GM23338 (cell line): Measurements from ENCODE around the gene CLEC4E.
A peak's percentile ranks its signal among the peaks of the same experiment; 100 is the strongest.
"Not testable (repeated sequence)": the region's sequence is repeated elsewhere in the genome, so short reads cannot be mapped to it uniquely, and the experiment has no call there.

Experiments
- CTCF ChIP-seq, 2 experiments: fragments of 200-600 bp in 1 of 2; sonication (generic) in 1 of 2; conservative IDR thresholded peaks; 2 replicates each; pipeline versions ENCODE4 v1.5.1 to v1.6.1; 2016 to 2017; ENCODE audit warnings: antibody characterized with exemption in 2 of 2, low read depth in 2 of 2, mild to moderate bottlenecking in 2 of 2, moderate library complexity in 1 of 2
- EZH2 ChIP-seq: fragments of 200-600 bp; sonication (generic); IDR thresholded peaks from one replicate; pipeline ENCODE4 v1.8.0; 2017; ENCODE audit warnings: antibody characterized with exemption, mild to moderate bottlenecking, low read depth; ENCODE audit not compliant: unreplicated experiment
- EZH2phosphoT487 ChIP-seq: fragments of 200-600 bp; sonication (generic); IDR thresholded peaks from one replicate; pipeline ENCODE4 v1.8.1; 2018; ENCODE audit warnings: antibody characterized with exemption; ENCODE audit not compliant: unreplicated experiment
- JUNB ChIP-seq: IDR thresholded peaks from one replicate; pipeline ENCODE4 v1.6.1; 2016; ENCODE audit warnings: antibody characterized with exemption; ENCODE audit not compliant: unreplicated experiment
- POLR2AphosphoS5 ChIP-seq: IDR thresholded peaks from 2 replicates; pipeline ENCODE4 v1.6.1; 2016; ENCODE audit warnings: antibody characterized with exemption, low read depth

DNA sequence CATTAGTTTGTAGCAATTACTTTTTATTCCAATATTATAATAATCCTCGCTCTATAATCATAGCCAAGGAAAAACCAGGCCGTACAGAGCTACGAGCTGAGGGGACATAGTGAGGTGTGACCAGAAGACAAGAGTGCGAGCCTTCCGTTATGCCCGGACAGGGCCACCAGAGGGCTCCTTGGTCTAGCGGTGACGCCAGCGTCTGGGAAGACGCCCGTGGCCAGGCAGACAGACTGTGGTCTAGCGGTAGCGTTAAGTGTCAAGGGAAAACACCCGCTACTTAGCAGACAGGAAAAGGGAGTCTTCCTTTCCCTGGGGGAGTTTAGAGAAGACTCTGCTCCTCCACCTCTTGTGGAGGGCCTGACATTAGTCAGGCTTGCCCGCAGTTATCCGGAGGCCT lies 2.9 kb downstream of the CLEC4E start:
- not testable (repeated sequence) for TF ChIP-seq POLR2AphosphoS5, EZH2, EZH2phosphoT487, JUNB
- TF ChIP-seq CTCF (conservative IDR thresholded peaks at IDR 0.05; ENCODE audit: low read depth in 2 of 2), result peak; percentile 56 to 73
